ENCODE data around the gene CYB561. TPM values are rescaled to one million over a fixed set of nuclear protein-coding genes. Genes with fewer than 3 reads are reported as not detected.
A peak's percentile ranks its signal among the peaks of the same experiment; 100 is the strongest.

Gene CYB561
- total and polyA plus RNA-seq, 9 of the 15 experiments (the other 6 are each of a cell fraction or from before 2014, with no cell fraction given) = 4.0 to 30.8 (median 17.4) TPM

GRCh38 chr17:63419949-63420867, 25.9 kb downstream of the CYB561 start (continued):
- TF ChIP-seq MEIS2 (IDR thresholded peaks at IDR 0.05; ENCODE audit: partially characterized antibody) = no peak
- no peak for TF ChIP-seq CREBBP (IDR thresholded peaks at IDR 0.05; ENCODE audit: low read depth, low read length)
- no peak for TF ChIP-seq ZNF561 (CRISPR knock-in tag; conservative IDR thresholded peaks at IDR 0.05)
- no peak for TF ChIP-seq ILF3 (IDR thresholded peaks at IDR 0.05; ENCODE audit: borderline replicate concordance)
- no peak for TF ChIP-seq FUS (optimal IDR thresholded peaks at IDR 0.05; ENCODE audit: low read depth, low read length)
- no peak for TF ChIP-seq ZNF23 (CRISPR knock-in tag; IDR thresholded peaks at IDR 0.05)
- TF ChIP-seq, protein P1, sequence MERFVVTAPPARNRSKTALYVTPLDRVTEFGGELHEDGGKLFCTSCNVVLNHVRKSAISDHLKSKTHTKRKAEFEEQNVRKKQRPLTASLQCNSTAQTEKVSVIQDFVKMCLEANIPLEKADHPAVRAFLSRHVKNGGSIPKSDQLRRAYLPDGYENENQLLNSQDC (CRISPR knock-in tag; IDR thresholded peaks at IDR 0.05) = no peak
- TF ChIP-seq NR2C1 (IDR thresholded peaks at IDR 0.05) = no peak
- TF ChIP-seq NR2C1 (tag; IDR thresholded peaks at IDR 0.05) = no peak
- peak; percentile 95 for TF ChIP-seq SMAD4 (CRISPR knock-in tag; conservative IDR thresholded peaks at IDR 0.05)
- no peak for TF ChIP-seq ZNF436 (CRISPR knock-in tag; IDR thresholded peaks at IDR 0.05)
- TF ChIP-seq ZFP1 (CRISPR knock-in tag; IDR thresholded peaks at IDR 0.05) = no peak
- no peak for TF ChIP-seq RBM17 (IDR thresholded peaks at IDR 0.05; ENCODE audit: borderline replicate concordance, low read depth, low read length)
- TF ChIP-seq CBX5 (IDR thresholded peaks at IDR 0.05; ENCODE audit: borderline replicate concordance, low read depth) = no peak
- TF ChIP-seq POLR2B (IDR thresholded peaks at IDR 0.05; ENCODE audit: low read depth, partially characterized antibody) = no peak
- no peak for TF ChIP-seq SRF (CRISPR knock-in tag; IDR thresholded peaks at IDR 0.05)
- no peak for TF ChIP-seq SMAD2 (IDR thresholded peaks at IDR 0.05; ENCODE audit: low read depth, low read length)
- TF ChIP-seq, protein P2, sequence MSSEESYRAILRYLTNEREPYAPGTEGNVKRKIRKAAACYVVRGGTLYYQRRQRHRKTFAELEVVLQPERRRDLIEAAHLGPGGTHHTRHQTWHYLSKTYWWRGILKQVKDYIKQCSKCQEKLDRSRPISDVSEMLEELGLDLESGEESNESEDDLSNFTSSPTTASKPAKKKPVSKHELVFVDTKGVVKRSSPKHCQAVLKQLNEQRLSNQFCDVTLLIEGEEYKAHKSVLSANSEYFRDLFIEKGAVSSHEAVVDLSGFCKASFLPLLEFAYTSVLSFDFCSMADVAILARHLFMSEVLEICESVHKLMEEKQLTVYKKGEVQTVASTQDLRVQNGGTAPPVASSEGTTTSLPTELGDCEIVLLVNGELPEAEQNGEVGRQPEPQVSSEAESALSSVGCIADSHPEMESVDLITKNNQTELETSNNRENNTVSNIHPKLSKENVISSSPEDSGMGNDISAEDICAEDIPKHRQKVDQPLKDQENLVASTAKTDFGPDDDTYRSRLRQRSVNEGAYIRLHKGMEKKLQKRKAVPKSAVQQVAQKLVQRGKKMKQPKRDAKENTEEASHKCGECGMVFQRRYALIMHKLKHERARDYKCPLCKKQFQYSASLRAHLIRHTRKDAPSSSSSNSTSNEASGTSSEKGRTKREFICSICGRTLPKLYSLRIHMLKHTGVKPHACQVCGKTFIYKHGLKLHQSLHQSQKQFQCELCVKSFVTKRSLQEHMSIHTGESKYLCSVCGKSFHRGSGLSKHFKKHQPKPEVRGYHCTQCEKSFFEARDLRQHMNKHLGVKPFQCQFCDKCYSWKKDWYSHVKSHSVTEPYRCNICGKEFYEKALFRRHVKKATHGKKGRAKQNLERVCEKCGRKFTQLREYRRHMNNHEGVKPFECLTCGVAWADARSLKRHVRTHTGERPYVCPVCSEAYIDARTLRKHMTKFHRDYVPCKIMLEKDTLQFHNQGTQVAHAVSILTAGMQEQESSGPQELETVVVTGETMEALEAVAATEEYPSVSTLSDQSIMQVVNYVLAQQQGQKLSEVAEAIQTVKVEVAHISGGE (CRISPR knock-in tag; IDR thresholded peaks at IDR 0.05) = no peak
- TF ChIP-seq RNF2 (IDR thresholded peaks at IDR 0.05) = peak; percentile 69
- no peak for TF ChIP-seq ZNF121 (CRISPR knock-in tag; conservative IDR thresholded peaks at IDR 0.05)
- no peak for TF ChIP-seq PHF8 (IDR thresholded peaks at IDR 0.05; ENCODE audit: borderline replicate concordance, low read length)
